Progenitor cell of endocrine pancreas (in vitro differentiated cells): ENCODE data around the gene FGF19. TPM values are rescaled to one million over a fixed set of nuclear protein-coding genes. Genes with fewer than 3 reads are reported as not detected.

Experiments used
- DNase-seq: peaks from one replicate; pipeline ENCODE4 v3.0.0; 2021; ENCODE audit warnings: low spot score; ENCODE audit not compliant: unreplicated experiment
- H3K27ac Mint-ChIP-seq: 2 replicates; pipeline ENCODE4 v1.8.0; 2021; ENCODE audit warnings: mild to moderate bottlenecking, moderate library complexity, mixed read lengths
- H3K27me3 Mint-ChIP-seq: 2 replicates; pipeline ENCODE4 v1.8.0; 2021; ENCODE audit warnings: mixed read lengths
- H3K36me3 Mint-ChIP-seq: 2 replicates; pipeline ENCODE4 v1.8.0; 2022; ENCODE audit warnings: mixed read lengths; ENCODE audit not compliant: insufficient read depth
- H3K4me1 Mint-ChIP-seq: 2 replicates; pipeline ENCODE4 v1.8.0; 2021; ENCODE audit warnings: low read depth, mixed read lengths
- H3K4me3 Mint-ChIP-seq: 2 replicates; pipeline ENCODE4 v1.8.0; 2021; ENCODE audit warnings: low read depth, mild to moderate bottlenecking, moderate library complexity, mixed read lengths
- H3K9me3 Mint-ChIP-seq: 2 replicates; pipeline ENCODE4 v1.8.0; 2021; ENCODE audit warnings: low read depth, mixed read lengths
- CTCF ChIP-seq: fragments of 200-600 bp; sonication (generic); IDR thresholded peaks from one replicate; pipeline ENCODE4 v1.5.0; 2021; ENCODE audit warnings: antibody characterized with exemption, mild to moderate bottlenecking; ENCODE audit not compliant: unreplicated experiment
- total RNA-seq: library from RNA; stranded (reverse); gene quantifications from 2 replicates; pipeline ENCODE4 v1.2.1, GENCODE V29; 2021

Gene FGF19
- total RNA-seq, 1 donor from 2014 or later = not detected

GRCh38 chr11:69705351-69705811 is 1.6 kb upstream of the FGF19 start:
- DNase-seq = no peak
- H3K4me3 Mint-ChIP-seq = no peak overlapping the region
- H3K9me3 Mint-ChIP-seq = no peaks in the 10 kb centered on the region
- peaks cover 11% of the 10 kb centered on the region for H3K4me1 Mint-ChIP-seq
- H3K36me3 Mint-ChIP-seq = no peaks in the 10 kb centered on the region
- peaks cover 62% of the 10 kb centered on the region for H3K27me3 Mint-ChIP-seq
- H3K27ac Mint-ChIP-seq = peak overlapping the region; percentile 62
- no peak for TF ChIP-seq CTCF

- peak; percentile 69 for TF ChIP-seq CTCF
- peak; percentile 34 for DNase-seq
- H3K9me3 Mint-ChIP-seq = no peaks in the 10 kb centered on the region
- peaks cover 13% of the 10 kb centered on the region for H3K4me1 Mint-ChIP-seq
- H3K4me3 Mint-ChIP-seq = peak overlapping the region; percentile 59
- H3K27me3 Mint-ChIP-seq = peaks cover 61% of the 10 kb centered on the region
- peak overlapping the region; percentile 69 for H3K27ac Mint-ChIP-seq
- no peaks in the 10 kb centered on the region for H3K36me3 Mint-ChIP-seq
These were observed 859 bp upstream of the FGF19 start for GRCh38 chr11:69704508-69705253.

- Mint-ChIP-seq H3K4me1 (peaks cover 11% of the 10 kb centered on the region), H3K4me3 (no peak overlapping the region), H3K27me3 (peaks cover 50% of the 10 kb centered on the region), H3K27ac (no peak overlapping the region), H3K9me3 (no peaks in the 10 kb centered on the region), H3K36me3 (no peaks in the 10 kb centered on the region)
- no peak for TF ChIP-seq CTCF
- DNase-seq = no peak
These were observed 412 bp downstream of the FGF19 start for GRCh38 chr11:69703453-69703767.

- peaks cover 11% of the 10 kb centered on the region for H3K4me1 Mint-ChIP-seq
- no peak overlapping the region for H3K27ac Mint-ChIP-seq
- H3K9me3 Mint-ChIP-seq = no peaks in the 10 kb centered on the region
- no peak overlapping the region for H3K4me3 Mint-ChIP-seq
- no peak for TF ChIP-seq CTCF
- DNase-seq = no peak
- no peaks in the 10 kb centered on the region for H3K36me3 Mint-ChIP-seq
- peaks cover 50% of the 10 kb centered on the region for H3K27me3 Mint-ChIP-seq
These were observed 911 bp downstream of the FGF19 start for GRCh38 chr11:69702769-69703452.

GRCh38 chr11:69702239-69702691 is 1.6 kb downstream of the FGF19 start:
- DNase-seq = no peak
- peaks cover 45% of the 10 kb centered on the region for H3K27me3 Mint-ChIP-seq
- no peak for TF ChIP-seq CTCF

More at GRCh38 chr11:69702239-69702691, 1.6 kb downstream of the FGF19 start:
- no peaks in the 10 kb centered on the region for H3K36me3 Mint-ChIP-seq
- H3K27ac Mint-ChIP-seq = no peak overlapping the region
- no peaks in the 10 kb centered on the region for H3K9me3 Mint-ChIP-seq
- H3K4me1 Mint-ChIP-seq = peaks cover 11% of the 10 kb centered on the region
- no peak overlapping the region for H3K4me3 Mint-ChIP-seq
